ENCODE results near the gene PIEZO2.
"Not testable (repeated sequence)": the region's sequence is repeated elsewhere in the genome, so short reads cannot be mapped to it uniquely, and the experiment has no call there.

Gene PIEZO2

GRCh38 chr18:10923551-10924070 lies 225.8 kb downstream of the PIEZO2 start:
- no peak for DNase-seq

- DNase-seq, result no peak
Observed at GRCh38 chr18:10923141-10923540, 226.2 kb downstream of the PIEZO2 start.

DNA sequence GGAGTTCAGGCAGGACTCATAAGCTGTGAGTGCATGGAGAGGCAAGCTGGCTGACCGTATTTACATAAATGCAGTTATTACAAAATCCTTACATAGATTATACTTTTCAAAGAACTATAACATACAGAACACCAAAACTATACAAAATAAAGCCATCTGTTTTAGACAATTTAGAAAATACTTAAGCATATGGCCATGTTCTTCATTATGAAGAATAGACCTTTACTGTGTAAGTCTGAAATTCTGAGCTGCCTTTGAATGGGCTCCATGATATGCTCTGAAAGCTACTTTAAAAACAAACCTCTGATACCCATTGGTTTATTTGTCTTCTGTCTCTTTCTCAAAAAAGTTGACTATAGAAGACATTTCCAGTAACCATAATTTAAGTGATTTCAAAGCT lies 226.7 kb downstream of the PIEZO2 start:
- DNase-seq, result not testable (repeated sequence)

DNA sequence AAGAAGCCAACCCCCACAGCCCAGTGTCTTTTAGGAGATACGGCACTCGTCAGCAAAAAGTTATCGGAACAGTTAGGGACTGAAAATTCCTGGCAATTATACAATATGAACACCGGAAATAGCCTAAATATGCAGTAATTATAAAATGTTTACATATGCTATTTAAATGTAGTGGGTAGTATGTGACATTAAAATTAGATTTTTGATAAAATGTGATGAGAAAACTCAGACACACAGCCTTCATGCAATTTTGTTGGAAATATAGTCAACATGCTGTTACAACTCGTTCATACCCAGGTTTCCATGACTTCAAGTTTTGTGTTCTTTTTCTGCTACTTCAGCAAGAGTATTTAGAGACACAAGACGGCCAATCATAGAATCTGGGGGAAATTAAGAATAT lies 229.1 kb downstream of the PIEZO2 start:
- not testable (repeated sequence) for DNase-seq

DNA sequence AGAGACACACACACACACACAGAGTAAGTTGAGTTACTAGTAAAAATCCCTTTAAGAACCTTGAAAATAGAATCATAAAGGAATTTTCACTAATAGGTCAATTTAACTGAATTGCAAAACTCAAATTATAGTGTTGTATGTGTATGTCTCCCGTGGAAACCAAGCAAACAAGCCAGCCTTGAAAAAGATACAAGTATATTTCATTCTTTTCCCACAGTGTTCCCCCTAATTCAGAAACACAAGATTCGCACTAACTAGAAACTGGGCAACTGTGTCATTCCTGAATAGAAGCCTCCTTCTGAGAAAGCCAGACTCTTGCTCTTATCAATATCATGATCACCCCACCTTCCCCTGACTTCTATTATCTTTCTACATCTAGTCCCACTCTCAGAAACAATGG lies 229.5 kb downstream of the PIEZO2 start:
- DNase-seq, result no peak

DNA sequence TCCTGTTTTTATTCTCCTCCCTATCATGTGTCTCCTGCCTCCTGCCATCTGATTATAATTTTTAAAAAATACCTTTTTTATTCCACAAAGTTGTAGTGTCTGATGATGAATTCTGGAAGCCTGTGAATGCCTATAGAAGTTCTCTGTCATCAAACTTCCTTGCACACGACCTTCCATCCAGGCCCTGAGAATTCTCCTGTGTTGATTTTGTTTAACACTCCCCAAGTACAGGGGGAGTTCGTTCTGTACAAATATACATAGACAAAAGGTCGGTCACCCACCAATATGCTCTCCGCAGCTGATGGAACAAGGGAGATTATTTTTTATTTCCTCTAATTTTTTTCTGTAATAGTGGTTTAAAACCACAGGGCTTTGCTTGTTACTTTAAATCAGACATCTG lies 232.5 kb downstream of the PIEZO2 start:
- no peak for DNase-seq

DNA sequence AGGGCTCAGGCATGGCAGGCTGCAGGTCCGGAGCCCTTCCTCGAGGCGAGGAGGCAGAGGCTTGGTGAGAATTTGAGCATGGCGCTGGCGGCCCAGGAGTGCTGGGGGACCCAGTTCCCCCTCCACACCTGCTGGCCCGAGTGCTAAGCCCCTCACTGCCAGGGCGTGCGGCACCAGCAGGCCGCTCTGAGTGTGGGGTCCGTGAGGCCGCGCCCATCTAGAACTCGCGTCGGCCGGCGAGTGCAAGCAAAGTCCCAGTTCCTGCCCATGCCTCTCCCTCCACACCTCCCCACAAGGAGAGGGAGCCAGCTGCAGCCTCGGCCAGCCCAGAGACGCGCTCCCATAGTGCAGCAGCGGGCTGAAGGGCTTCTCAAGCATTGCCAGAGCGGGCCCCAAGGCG lies 233.0 kb downstream of the PIEZO2 start:
- DNase-seq, result no peak

DNA sequence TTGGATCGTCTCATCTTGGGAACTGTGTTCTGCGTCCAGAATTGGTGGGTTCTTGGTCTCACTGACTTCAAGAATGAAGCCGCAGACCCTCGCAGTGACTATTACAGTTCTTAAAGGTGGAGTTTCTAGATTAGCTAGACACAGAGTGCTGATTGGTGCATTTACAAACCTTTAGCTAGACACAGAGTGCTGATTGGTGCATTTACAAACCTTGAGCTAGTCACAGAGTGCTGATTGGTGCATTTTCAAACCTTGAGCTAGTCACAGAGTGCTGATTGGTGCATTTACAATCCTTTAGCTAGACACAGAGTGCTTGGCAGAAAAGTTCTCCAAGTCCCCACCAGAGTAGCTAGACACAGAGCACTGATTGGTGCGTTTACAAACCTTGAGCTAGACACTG lies 233.6 kb downstream of the PIEZO2 start:
- not testable (repeated sequence) for DNase-seq

DNA sequence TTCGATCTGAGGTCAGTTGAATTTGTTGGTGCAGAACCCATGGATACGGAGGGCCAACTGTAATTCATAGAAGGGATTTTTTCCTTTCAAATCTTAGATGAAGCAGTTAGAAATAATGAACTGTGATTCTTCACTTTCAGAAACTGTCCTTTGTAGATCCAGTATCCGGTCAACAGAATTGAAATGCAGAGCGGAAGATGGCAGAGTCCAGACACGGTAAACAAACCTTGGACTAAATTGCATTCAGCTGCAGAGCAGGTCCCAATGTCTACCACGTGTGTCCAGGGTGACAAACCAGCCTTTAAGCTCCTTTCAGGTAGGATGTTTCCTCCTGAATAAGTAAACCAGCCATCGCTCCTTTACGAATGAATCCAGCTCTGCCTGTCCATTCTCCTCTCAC lies 234.8 kb downstream of the PIEZO2 start:
- not testable (repeated sequence) for DNase-seq

DNA sequence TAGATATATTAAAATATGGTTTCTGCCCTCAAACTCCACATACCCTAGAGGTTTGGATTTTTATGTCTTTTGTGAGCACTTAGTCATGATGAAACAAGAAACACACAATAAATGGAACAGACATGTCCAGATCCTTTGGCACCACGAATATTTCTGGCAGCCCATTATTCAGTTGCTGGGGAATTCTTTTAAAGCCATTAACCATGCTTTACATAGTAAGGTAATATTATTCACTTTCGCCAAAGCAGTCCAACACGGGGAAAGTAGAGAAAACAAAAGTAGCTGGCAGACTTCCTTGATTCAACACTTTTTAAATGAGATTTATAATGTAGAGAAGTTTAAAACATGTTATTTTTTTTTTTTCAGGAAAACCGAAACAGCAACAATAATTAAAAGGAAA lies 235.4 kb downstream of the PIEZO2 start:
- DNase-seq, result no peak

- no peak for DNase-seq
Observed at GRCh38 chr18:10912790-10913545, 236.4 kb downstream of the PIEZO2 start.

DNA sequence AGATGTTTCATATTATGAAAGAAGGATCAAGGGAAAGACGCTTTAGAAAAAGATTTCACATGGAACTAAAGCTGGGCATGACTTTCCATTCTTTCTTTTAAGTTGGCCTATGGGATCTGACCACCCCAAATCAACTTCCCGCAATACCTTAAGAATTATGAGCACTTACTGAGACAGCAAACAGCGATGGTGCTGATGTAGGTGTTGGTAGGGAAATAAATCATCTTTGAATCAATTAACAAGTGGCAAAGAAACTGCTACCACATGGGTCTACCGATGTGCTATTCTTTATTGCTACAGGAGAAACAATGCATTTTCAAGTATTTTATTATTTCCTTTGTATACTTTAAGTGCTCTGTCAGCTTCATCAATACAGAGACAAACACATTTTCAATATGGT lies 239.6 kb downstream of the PIEZO2 start:
- DNase-seq, result no peak

GRCh38 chr18:10908760-10909159 lies 240.6 kb downstream of the PIEZO2 start:
- DNase-seq, result no peak

DNA sequence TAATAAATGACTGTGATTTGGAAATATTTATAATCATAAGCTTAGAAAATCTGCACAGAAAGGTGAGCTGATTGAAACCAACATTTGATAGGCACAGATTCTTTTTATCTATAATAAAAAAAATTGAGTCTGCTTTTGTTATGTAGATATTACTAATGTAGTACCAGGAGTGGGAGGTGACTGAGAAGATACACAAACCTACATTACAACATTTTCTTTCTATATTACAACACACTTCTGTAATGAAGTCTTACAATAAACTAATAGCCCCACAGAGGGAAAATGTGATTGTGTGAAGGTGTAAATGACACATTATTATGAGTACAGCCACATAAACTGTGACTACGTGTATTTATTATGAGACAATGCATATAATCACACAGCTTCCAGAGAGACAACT lies 241.6 kb downstream of the PIEZO2 start:
- DNase-seq, result no peak

GRCh38 chr18:10901329-10901728 lies 248.0 kb downstream of the PIEZO2 start:
- DNase-seq, result no peak

DNA sequence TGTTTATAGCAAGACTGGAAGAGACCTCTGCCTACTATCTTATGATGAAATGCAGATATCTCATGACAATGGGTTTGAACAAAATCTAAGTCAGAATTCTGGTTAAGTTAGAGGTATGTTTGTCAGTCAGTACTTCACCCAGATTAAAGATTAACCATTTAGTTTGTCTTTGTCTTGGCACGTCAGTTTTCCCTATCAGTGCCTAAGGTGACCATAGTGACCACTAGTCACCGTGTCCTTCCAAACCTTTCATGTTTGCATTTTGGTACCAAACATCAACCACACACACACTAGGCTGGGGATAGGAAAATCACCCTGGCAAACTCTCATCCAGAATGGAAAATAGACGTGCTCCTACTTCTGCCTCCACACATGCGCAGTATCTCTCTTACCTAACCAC lies 248.9 kb downstream of the PIEZO2 start:
- no peak for DNase-seq

GRCh38 chr18:10899481-10899880 lies 249.9 kb downstream of the PIEZO2 start:
- no peak for DNase-seq

DNA sequence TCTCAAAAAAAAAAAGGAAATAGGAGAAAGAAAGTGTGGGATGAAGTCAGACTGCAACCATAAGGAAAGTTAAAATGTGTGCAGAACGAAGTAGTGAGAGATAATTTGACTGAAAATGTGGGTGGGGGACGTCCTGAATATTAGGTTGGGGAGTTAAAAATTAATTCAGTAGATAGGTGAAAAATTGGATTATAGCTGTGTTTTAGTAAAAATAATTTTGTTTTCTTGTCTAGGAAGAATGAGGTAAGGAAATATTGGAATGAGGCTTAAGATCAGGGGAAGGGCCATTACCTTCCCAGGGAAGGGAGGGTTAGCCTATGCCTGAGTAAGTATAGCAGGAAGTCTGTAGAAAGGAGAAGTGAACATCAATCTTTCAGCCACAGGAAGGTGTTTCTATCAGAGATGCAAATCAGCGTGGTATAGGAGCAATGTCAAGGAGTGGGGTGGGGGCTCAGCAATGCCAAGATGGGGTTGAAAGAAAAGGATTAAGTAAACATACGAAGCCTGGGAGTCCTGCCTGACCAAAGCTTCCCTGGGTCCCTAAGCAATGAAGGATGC lies 250.9 kb downstream of the PIEZO2 start:
- no peak for DNase-seq

- no peak for DNase-seq
Observed at GRCh38 chr18:10896851-10897250, 252.5 kb downstream of the PIEZO2 start.

DNA sequence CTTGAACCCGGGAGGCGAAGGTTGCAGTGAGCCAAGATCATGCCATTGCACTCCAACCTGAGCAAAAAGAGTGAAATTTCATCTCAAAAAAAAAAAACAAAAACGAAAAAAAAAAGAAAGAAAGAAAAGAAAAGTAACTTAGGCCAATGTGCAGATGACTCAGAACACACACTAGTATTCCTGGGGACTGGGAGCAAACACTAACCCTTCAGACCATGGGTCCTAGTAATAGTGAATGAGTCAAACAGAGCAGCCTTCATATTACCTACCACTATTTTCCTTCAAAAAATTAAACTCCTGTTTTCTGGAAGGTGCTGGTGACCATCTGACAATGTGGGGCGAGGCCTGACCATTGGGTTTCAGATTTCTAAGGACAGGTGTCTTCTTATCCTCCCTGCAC lies 253.4 kb downstream of the PIEZO2 start:
- DNase-seq, result no peak

DNA sequence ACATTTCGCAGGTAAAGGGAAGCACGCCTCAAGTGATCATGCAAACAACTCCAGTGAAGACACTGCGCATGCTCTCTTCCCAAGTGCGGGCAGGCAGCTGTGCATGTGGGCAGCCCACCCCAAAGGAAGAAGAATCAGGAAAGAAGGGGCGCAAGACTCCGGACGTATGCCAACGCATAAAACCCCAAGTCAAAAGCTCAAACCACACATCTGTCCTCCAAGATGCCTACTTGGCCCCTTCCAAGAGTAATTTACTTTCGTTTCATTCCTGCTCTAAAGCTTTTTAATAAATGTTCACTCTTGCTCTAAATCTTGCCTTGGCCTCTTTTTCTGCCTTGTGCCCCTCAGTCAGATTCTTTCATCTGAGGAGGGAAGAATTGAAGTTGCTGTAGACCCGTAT lies 254.9 kb downstream of the PIEZO2 start:
- no peak for DNase-seq

DNA sequence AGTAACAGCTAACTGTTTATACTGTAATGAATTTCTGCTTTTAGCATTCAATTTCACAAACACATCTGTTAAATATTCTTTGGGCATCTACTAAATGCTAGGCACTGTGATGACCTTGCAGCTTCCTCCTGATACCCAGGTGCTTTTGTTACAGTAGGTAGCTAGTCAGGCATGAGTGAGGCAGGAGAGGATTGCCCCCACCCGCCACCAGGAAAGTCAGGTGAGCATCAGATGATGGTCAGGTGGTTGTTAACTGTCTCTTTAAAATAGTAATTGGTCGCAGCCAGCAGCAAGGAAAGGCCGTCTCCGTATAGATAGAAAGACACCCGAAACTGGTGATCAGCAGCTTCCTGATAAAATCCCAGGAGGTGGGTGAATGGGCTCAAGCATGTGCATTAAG lies 255.6 kb downstream of the PIEZO2 start:
- no peak for DNase-seq

GRCh38 chr18:10893196-10893595 lies 256.2 kb downstream of the PIEZO2 start:
- no peak for DNase-seq

DNA sequence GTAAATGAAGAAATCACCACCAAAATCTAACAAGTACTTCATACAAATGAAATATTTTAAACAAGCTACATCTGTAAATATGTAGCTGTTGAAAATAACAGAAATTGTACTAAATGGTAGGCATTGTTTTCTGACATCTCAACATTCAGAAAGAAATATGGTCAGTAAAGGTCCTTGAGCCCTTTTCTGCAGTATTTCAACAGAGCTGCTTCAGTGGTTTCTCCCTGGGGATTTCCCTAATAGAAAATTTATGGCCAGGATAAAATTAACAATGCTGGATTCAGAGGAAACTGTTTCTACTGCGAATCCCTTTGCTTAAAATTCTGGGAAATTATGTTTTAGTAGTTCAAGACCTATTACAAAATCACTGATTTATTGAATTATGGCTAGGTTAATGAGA lies 256.6 kb downstream of the PIEZO2 start:
- no peak for DNase-seq

DNA sequence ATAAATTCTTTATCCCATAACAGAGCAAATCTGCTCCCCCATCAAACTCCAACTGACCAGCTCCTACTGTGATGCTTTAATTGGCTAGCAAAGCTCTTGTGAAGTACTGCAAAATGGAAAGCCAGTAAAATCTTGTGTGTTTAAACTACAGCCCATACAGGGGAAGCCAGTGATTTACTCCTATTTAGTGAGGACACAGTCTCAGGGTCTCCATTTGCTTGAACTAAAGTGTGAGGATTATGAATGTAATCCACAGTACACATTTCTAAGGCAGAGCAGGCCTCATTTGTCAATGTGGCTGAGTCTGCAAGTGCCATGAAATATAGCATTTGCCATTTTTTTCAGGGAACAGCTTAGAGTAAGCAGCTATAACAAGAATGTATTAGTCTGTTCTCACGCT lies 259.3 kb downstream of the PIEZO2 start:
- DNase-seq, result no peak
